ENCODE results near the gene RARG.

Gene RARG

DNA sequence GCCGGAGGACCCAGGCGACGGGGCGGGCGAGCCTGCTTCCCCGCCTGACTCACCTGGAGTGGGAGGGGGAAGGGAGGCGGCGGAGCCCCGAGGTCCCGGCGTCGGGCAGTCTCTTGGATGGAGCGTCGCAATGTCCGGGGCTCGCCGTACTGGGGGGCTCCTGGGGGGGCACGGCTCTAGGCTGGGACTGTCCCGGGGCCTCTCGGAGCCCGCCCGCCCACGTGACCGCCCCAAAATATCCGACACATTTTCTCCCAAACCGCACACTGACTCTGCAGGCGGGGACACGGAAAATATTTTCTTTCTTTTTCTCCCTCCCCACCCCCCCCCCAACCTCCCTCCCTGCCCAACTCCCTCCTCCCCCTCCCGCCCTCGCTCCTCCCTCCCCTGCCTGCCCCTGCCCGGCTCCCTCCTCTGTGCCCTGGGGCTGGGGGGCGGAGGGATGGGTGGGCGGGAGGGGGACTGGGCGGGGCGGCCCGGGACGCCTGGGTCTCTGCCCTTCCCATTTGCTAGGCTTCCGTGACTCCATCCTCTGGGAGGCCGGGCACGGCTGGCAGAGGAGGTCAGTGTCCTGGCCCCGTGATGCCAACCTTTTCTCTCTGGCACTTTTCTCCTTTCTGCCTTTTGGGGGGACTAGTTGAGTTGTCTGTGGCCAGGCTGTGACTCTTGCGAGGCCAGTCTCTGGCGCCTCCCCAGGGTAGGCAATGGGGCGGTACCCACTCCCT, at the start of gene RARG:
Gene RARG, minus strand, starts transcription at position 289 of the 725 bp plus-strand sequence. CDS start 4,664 bp downstream, outside the sequence.
- peak; percentile 72 for DNase-seq

DNA sequence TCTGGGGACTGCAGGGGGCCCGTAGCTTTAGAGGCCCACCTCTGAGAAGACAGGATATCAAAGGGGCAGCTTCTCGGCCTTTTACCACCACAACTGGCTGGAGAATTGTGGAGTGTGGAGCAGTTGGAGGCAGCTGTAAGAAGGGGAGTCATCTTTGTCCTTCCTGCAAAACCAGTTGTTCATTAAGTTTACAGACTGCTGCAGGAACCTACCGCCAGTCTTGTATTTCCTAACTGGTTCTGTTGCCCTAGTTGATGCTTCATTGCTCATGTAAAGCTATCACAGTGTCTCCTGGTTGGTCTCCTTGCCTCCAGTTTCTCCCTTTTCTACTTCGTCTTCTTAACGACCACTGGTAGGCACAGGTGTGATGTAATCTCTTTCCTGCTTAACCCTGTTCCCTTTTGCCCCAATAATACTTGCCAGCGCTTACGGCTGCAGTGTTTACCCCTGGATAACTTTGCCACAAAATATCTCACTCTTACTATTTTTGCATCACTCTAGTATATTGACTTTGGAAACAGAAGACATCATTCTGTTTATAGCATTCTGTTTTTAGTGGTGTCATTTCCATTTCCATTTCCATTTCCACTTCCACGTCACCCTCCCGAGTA, 48.0 kb upstream of the RARG start:
- DNase-seq, result no peak

DNA sequence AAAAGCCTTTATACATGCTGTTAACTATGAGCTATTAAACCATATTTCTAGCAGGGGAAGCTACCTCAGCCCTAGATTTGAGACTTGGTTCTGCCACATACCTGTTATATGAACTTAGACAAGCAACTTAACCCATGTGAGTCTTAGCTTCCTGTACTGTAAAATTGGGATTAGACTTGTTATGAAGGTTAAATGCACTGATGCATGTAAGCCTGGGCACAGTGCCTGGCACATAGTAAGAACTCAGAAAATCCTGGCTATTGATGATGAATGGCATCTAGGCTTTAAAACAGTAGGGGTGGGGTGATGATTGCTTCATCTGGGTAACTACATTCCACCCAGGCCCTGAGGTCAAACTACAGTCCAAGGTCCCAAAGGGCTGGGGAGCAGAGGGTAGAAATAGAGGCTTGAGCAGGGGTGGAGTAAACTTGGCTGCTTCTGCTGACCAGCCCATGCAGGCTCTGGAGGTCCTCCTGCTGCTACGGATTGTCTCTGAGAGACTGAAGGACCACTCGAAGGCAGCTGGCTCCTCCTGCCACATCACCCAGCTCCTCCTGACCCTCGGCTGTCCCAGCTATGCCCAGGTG, 47.4 kb upstream of the RARG start:
- DNase-seq, result no peak

DNA sequence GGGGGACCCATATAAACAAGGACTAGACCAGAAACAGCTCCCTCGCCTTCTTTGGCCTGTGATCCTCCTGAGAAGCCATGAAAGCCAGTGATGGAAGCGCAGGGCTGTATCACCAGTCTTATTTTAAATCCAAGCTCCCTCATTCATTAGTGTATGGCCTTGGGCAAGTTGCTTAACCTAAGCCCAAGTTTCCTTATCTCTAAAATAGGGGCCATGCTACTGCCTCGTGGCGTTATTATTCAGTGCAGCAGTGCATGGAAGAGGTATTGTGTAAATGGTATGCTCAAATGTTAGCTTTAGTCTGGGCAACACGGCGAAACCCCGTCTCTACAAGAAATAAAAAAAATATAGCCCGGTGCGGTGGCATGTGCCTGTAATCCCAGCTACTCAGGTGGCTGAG, 46.0 kb upstream of the RARG start:
- DNase-seq, result no peak

DNA sequence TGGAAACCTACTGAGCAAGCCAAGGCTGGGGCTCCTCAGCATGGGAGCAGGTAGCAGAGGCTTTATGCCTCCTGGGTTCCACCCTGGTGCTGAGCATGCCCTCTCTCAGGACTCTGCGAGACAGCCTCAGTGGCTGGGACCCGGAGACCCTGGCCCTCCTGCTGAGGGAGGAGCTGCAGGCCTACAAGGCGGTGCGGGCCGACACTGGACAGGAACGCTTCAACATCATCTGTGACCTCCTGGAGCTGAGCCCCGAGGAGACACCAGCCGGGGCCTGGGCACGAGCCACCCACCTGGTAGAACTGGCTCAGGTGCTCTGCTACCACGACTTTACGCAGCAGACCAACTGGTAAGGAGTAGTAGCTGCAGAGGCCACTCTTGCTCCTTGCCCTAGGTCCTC, 44.5 kb upstream of the RARG start:
- DNase-seq, result no peak

DNA sequence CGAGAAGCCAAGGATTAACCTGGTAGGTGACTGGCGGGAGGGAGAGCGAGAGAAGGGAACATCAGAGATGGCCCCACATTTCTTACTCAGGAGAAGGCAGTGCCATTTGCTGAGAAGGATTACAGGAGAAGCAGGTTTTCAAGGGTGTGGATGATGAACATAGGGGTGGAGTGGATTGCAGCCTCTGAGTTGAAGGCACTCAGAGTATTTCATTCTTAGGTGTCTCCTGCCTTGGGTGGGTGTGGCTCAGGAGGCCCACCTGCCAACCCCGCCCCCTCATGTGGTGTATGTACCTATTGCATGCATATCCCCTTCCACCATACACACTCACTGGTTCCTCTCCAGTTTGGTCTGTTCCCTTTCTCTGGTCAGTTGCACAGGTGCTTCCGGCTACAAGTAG, 42.4 kb upstream of the RARG start:
- no peak for DNase-seq

DNA sequence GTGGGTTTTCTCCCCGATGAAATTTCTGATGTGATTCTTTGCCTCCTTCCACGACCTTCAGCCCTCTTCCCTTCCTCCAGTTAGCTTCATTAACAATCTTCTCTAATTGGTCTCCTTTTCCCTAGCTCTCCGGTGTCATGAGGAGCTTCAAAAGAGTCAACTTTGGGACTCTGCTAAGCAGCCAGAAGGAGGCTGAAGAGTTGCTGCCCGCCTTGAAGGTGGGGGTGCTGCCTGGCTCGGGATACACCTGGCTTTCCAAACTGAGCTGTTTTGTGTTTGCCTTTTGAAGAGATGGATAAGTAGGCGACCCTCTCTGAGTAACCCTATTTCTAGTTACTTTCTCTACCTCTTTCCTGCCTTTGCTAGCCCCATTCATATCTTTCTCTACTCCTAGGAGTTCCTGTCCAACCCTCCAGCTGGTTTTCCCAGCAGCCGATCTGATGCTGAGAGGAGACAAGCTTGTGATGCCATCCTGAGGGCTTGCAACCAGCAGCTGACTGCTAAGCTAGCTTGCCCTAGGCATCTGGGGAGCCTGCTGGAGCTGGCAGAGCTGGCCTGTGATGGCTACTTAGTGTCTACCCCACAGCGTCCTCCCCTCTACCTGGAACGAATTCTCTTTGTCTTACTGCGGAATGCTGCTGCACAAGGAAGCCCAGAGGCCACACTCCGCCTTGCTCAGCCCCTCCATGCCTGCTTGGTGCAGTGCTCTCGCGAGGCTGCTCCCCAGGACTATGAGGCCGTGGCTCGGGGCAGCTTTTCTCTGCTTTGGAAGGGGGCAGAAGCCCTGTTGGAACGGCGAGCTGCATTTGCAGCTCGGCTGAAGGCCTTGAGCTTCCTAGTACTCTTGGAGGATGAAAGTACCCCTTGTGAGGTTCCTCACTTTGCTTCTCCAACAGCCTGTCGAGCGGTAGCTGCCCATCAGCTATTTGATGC, 36.9 kb upstream of the RARG start:
- no peak for DNase-seq

DNA sequence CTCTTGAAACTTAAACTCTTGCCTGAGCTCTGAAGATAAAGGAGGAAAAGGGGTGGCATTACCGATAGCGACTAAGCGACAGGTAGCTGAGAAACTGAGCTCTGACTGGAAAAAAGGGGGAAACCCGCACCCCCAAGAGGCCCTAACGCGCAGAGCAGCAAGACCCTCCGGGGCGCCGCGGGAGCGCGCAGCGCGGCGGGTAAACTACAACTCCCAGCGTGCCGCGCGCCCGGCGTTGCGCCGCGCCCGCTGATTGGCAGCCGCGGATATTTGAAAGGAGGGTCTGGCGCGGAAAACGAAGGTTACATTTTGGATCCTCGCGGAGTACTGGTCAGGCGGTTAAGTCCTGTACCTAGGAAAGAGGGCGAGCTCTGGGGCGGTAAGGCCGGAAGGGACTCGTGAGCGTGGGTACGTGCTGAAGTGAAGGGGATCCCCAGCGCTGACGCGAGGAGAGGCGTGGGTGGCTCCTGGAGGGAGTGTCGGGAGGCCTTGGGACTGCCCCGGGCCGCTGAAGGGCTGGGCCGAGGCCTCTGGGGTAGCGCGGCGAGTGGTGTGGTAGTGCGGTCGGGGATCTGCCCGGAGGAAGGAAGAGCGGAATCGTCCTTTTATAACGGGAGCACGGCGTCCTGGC, 36.1 kb upstream of the RARG start, which contains the start of gene ESPL1:
Gene ESPL1, plus strand, starts transcription at position 301 of the 631 bp plus-strand sequence. CDS start 468 bp downstream, outside the sequence.
- DNase-seq, result peak; percentile 82

DNA sequence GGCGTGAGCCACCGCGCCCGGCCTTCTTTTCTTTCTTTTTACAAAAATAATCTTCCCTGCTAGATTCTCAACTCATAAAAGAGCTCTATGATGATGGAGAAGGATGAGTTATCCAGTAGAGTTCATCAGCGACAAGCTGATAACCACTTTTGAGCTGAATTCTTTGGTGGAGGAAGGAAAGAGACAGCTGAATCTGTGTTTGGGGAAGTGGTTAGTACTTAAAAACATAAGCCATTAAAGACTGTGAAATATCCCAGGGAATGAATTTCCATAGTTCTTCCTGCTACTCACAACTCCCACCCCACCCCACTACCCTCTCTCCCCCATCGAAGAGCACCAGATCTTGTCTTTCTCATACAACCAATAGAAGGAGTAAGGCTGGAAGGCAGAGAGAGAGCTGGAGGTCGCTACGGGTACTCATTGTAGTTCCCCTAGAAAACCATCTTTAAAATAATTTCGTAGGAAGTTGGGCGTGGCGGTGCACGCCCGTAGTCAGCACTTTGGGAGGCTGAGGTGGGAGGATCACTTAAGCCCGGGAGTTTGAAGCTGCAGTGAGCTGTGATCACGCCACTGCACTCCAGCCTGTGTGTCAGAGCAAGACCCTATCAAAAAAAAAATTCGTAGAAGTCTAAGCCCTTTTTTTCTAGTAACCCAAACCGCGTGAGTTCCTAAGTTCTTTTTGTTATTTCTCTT, 35.4 kb upstream of the RARG start:
- DNase-seq, result peak; percentile 27

DNA sequence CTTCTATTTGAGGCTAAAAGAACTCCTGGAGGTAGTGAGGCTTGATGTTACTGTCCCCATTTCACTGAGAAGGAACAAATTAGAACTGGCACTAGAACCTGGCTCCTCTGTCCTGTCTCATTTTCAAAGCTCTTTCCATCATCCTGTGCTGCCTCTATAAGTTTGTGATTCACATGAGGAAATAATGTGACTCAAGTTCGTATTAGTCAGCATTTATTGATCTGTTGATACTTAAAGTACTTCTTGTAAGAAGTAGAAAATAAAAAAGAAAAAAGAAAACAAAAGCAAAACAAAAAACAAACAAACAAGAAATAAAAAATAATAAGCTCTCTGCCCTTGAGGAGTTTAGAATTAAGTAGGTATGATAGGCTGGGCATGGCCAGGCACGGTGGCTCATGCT, 33.8 kb upstream of the RARG start:
- DNase-seq, result no peak

DNA sequence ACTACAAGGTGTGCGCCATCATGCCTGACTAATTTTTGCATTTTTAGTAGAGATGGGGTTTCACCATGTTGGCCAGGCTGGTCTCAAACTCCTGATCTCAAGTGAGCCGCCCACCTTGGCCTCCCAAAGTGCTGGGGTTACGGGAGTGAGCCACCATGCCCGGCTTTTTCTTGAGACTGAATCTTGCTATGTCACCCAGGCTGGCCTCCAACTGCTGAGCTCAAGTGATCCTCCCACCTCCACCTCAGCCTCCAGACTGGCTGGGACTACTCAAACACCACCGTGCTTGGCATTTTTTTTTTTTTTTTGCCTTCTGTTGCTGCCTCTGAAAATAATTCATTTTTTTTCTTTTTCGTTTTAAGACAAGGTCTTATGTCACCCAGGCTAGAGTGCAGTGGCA, 27.9 kb upstream of the RARG start:
- DNase-seq, result no peak

DNA sequence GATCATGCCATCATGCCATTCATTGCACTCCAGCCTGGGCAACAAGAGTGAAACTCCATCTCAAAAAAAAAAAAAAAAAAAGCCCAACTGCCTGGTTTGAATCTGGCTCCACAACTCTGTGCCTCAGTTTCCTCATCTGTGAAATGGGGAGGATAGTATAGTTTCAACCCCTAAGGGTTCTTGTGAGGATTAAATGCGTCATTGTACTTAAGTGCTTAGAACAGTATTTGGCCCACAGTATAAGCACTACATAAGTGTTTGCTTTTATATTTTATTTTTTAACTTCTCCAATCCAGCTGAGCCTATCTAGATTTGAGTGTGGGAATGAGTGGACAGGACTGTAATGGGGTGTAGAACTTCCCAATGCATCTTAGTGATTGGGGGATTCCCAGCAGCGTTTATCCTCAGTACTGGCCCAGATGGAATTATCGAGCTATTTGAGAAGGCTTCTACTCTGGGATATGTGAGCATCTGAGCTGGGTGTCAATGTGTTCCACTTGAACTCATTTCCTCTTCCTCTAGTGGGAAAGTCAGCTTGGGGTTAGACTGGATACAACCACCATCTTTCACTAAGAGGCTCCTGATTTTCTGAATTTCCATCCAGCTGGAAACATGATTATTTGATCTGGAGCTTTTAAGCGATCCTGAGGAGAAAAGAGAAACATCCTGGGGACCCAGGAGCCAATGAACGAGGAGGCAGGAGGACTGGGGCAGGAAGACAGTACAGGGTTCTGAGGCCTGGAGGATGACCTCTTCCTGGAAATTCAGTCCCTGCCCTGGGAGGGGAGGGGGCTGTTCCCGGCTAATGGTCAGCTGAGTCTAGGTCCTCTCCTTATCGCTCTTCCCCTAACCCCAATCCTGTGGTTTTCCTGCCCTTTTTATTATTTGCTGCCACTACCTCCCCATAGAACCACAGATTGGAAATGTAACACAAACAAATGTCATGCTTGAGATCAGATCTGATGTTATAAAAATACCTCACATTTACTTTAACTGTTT, 26.8 kb upstream of the RARG start:
- DNase-seq, result no peak

DNA sequence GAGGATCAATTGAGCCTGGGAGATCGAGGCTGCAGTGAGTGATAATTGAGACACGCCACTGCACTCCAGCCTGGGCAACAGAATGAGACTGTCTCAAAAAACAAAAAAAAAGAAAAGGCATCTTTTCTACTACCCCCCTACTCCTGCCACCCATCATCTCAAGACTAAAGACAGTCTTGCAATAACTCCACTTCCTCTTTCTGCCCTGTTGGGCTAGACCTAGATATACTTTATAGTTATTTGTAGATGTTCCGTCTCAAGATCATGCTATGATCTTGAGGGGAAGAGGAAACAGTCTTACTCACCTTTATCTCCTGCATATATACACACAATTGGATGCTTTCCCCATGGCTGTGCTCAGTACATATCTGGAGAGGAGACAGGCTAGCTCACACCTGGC, 24.0 kb upstream of the RARG start:
- no peak for DNase-seq

DNA sequence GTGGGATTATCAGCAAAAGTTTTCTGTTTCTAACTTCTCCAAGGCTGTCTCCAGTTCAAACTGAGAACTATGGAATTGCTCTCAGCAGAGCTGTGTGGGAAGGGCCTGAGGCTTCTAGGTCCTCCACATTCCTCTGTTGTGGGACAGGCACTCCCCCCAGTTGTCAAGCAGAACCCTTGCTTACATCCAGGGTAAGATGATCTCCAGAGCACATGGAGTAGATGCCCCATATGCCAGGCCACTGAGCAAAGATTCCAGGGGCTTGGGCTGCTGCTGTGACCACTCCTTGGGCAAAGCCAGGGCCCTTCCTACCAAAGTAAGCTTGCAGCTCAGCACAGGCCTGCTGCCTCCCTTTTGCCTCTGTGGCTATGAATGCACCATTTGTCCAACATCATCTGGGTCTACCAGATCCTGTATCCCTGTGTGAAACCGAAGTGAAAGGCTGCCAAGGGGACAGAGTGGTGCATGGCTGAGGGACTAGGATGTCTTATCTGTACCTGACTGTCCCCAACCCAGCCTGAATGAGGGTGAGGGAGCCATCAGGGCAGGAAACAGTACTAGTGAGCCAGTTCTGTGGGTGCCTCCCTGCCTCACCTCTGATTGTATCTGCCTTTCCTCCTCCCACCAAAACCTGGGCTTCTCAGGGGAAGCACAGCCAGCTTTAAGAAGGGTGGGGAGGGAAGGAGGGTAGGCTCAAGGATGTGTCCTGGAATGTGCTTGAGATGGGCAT, 23.0 kb upstream of the RARG start:
- DNase-seq, result no peak

DNA sequence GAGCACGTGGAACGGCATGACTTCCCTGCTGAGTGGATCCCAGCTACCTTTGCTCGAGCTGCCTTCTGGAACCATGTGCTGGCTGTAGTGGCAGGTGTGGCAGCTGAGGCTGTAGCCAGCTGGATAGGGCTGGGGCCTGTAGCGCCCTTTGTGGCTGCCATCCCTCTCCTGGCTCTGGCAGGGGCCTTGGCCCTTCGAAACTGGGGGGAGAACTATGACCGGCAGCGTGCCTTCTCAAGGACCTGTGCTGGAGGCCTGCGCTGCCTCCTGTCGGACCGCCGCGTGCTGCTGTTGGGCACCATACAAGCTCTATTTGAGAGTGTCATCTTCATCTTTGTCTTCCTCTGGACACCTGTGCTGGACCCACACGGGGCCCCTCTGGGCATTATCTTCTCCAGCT, 21.3 kb upstream of the RARG start:
- no peak for DNase-seq

DNA sequence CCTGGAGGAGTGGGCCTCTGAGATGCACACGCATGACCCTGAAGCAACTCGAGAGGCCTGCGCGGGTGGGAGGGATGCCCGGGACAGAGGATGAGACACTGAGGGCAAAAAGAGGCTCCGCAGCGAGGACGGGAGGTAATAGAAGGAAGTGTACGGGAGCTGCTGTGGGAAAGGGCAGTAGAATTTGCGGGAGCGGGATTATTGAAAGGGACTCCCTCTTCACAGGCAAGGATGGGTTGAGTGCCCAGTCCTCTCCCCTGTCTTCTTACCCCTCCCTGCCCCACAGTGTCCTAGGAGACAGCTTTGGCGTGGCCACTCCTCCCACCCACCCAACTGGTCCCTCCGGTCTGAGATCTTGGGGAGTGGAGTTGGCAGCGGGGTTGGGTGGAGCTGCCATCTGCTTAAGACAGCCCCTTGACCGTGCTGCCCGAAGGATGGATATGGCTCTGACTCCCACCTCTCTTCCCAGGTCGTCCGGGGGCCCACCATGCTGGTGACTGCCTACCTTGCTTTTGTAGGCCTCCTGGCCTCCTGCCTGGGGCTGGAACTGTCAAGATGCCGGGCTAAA, 20.4 kb upstream of the RARG start:
- DNase-seq, result no peak

DNA sequence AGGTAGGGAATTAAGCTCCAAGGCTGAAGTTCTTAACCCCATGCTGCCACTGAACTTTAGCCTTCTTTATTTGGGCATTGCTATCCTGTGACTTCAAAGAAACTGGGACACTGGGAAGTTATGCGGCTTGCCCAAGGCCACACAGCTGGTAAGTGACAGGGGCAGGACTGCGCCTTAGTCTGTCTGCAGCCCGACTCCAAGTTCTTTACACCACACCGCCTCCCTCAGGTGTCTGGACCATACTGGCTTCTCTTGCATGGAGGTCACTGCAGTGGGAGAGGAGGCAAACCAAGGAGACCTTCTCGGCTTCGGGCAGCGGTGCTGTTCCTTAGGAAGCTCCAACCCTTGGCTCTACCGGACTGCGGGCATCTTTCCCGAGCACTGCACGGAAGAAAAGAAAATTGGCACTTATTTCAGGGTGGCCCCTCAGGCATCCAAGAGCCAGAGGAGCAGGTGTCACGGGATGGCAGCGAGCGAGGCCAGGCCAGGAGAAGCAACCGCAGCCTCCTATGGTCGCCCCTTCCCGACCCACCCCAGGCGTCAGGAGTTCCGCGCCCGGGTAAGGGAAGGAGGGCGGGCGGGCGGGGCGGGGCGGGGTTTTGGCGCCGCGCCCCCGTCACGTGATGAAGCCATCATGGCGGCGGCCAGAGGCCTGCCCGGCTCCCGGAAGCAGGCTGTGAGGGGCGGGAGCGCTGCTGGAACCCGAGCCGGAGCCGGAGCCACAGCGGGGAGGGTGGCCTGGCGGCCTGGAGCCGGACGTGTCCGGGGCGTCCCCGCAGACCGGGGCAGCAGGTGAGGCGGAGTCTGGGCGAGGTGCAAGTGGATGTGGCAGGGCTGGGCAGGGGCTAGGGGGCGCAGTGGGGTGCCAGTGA, 19.7 kb upstream of the RARG start:
- peak; percentile 68 for DNase-seq

DNA sequence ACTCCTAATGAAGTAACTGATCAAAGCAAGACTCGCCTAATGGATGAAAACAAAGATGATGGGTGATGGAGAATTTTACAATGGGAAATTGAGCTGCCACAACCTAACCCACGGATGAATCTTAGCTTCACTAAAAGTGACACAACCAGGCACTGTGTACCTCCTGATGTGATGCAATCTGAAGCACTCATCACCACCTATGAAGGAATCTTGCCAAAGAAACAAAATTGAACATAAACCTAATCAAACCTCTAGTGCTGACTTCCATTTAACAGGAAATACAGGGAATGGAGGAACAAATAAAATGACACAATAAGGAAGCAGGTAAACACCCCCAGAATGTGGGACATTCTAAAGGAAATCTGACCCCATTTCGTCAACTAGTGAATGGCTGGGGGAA, 13.3 kb upstream of the RARG start:
- DNase-seq, result no peak

DNA sequence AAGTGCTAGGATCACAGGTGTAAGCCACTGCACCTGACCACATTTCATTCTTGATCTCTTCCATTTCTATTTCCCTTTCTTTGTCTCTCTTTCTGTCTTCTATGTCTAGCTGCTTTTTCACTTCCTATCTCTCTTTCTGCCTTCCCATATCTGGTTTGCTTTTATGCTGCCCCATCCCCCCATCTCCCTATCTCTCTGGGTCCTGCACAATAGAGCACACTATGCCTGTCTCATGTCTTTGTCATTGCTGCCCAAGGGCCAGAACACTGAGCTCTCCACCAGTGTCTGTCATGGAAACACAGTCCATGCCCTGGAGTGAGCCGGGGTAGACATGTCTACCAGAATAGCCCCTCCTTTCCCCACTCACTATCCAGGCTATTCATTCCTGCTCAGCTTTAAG, 12.3 kb upstream of the RARG start:
- DNase-seq, result no peak

Data from stimulated activated CD4-positive, alpha-beta T cell treated with anti-CD3 and anti-CD28 coated beads, Interleukin-4, amount 100 ng/mL, for 24 hours (primary cell).